ENCODE data around the gene DMC1.

The DMC1 gene

DNA sequence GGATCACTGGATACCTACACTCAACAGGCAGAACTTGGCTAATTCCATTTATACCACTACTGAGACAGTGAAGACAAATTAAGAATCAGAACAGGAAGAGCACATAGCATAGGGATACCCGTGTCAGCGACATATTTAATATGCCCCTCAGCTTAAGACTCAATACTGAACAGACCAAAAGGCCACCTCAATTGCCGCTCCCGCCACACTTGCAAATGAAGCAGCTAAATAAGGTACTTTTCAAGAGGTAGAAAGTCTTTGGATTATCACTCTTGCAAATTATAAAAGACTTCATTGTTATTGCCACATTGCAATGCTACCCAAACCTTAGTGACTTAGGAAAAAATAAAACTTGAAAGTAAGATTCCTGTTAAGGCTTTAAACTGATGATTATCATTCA lies 67.0 kb downstream of the DMC1 start:
- no peak for DNase-seq (ENCODE audit: low read depth in 3 of 3, low spot score in 1 of 3)

DNA sequence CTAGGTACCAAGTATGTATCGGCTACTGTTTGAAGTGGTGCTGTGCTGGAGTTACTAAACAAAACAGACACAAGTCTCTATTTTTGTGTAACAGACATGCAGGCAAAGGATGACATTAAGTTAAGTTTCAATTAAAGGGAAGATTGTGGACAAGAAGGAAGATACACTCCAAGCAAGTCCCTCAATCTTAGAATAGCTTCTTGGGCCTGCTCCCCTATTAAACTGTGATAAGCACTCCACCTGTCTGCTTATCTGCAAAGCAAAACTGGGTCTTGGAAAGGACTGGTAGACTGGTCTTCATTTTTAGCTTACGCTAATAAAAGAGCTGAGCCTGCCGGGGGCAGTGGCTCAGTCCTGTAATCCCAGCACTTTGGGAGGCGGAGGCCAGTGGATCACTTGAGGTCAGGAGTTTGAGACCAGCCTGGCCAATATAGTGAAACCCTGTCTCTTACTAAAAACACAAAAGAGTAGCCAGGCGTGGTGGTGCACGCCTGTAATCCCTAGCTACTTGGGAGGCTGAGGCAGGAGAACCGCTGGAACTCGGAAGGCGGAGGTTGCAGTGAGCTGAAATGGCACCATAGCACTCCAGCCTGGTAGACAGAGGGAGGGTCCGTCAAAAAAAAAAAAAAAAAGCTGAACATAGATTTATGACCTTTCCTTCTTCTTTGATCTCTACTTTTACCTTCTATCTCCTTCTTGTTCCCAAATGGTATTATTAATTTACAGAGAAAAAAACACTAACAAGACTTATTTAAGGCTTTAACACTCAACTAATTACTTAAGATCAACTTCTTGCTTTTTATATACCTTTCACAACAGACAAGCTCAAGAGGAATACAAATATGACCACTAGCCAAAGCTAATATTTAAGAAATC lies 67.9 kb downstream of the DMC1 start:
- DNase-seq (ENCODE audit: low read depth in 3 of 3, low spot score in 1 of 3), result no peak

DNA sequence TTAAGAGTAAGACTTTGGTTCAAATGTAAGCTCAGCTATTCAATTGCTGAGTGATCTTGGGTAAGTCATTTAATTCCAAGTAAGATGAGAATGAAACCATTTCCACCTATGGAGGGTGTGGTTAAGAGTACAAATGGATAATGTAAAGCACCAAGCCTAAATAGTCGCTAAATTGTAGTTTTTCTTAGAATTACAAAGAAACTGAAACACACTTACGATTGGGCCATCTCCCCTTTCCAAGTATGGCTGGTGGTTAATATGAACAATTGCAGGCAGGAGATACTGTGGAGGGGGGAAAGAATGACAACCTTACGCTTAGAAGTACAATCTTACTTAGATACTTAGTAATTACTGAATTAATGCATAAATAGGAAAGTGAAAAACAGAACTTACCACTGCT lies 72.1 kb downstream of the DMC1 start:
- DNase-seq (ENCODE audit: low read depth in 3 of 3, low spot score in 1 of 3), result no peak

DNA sequence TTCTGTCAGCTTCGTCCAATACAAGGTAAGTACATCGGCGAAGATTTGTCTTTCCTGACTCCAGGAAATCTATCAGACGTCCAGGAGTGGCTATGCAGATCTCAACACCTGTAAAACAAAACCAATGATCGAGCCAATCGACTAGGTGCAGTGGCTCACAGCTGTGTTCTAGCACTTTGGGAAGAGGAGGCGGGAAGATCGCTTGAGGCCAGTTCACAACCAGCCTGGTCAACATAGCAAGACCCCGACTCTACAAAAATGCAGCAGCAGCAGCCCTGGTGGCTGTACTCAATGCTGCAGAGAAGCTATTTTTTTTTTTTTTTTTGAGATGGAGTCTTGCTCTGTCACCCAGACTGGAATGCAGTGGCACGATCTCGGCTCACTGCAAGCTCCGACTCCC lies 75.0 kb downstream of the DMC1 start:
- DNase-seq (ENCODE audit: low read depth in 3 of 3, low spot score in 1 of 3), result no peak

DNA sequence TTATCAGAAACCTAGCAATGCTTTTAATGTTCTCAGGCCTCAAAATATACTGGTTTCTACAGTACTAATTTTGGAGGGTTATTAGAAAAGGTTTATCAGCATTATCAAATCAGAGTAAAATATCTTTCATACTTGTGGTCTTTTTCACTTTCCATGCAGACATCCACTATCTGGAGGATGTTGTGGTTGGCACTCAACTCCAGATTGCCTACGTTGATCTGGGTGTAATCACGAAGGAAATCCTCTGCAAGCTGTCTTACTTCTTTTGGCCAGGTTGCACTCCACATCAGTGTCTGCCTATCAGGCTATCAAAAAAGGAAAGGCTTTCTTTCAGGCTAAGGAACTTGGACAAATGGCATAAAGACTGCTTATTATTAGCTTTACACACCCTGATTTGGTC lies 75.5 kb downstream of the DMC1 start:
- DNase-seq (ENCODE audit: low read depth in 3 of 3, low spot score in 1 of 3), result no peak

DNA sequence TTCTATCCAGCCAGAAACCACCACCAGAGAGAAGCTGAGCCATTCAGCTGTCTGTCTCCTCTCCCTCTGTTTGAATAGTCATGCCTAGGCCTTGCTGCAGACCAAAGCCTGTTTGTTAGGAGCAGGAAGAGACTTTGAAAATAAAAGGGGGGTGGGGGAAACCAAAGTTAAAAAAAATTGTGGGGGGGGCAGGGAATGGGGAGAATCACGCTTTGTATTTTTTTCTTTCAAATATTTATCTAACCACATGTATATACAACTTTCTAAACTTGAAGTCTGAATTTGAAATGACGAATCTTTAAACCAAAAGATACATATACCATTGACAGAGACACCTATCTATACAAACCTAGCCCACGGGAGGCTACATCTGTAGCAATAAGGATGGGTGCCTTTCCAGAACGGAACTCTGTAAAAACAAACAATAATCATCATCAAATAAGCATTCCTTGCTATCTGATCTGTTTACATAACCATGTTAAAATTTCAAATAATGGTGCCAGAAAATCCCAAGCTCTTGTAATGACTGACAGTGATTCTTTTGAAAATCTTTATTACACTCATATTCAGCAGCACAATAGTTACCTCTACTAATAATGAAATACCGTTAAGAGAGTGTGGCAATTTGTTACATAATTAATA lies 78.2 kb downstream of the DMC1 start:
- no peak for DNase-seq (ENCODE audit: low read depth in 3 of 3, low spot score in 1 of 3)

DNA sequence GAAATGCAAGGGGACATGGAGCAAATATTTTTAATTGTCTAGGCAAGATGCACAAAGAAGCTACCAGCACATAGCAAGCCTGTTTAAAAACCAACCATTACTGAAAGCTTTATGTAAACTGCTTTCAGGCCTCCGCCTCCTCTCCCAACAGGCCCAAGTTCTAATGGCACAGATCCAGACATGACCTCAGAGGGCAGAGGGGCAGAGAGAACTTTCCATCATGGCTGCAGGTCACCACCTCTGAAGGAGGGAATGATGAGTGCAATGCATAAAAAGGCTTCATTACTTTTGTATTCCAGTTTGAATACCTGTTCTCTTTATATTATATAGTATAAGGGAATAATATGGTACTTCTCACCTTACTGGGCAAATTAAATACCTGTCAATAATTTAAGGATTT lies 79.1 kb downstream of the DMC1 start:
- no peak for DNase-seq (ENCODE audit: low read depth in 3 of 3, low spot score in 1 of 3)

DNA sequence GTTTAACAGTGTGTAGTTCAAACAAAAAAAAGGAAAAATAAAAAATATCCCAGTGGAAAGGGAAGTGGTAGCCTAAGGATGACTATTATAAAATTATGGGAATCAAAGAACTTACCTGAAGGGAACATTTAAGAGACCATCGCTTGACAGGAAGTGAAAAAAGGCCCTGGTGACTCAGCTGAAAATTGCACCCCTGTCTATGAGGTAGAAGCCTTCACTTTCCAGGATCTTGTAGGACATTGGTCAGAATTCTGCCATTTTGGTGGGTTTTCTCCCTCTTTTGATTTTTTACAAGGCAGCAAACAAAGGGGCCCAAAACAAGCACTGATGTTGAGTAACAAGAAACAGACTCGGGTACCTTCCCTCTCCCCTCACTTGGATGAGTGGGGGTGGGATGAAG lies 79.5 kb downstream of the DMC1 start:
- DNase-seq (ENCODE audit: low read depth in 3 of 3, low spot score in 1 of 3), result no peak

DNA sequence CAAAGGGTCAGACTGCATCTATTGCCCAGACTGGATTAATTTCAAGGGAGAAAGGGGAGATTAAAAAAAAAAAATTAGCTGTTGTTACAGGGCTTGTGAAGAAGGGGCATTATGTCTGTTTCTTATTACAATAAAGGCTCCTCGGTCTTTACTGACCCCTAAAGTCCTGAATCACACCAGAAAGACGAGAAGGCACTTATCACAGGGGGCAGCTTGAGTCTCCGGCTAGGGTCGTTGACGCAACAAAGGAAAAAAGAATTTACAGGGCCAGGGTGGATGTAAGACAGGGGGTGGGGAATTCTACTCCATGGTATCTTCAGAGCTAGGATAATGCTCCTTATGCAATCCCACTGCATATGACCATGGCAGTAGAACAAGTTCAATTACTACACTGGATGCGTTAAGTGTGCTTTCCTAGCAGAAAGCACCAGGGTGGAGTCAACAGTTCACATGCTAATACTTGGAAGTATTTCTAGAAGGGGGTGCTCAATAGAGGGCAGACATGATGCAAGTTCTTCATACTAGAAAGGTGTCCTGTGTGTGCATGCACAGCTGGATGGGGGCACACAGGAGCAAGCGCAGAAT lies 80.3 kb downstream of the DMC1 start:
- DNase-seq (ENCODE audit: low read depth in 3 of 3, low spot score in 1 of 3), result no peak

DNA sequence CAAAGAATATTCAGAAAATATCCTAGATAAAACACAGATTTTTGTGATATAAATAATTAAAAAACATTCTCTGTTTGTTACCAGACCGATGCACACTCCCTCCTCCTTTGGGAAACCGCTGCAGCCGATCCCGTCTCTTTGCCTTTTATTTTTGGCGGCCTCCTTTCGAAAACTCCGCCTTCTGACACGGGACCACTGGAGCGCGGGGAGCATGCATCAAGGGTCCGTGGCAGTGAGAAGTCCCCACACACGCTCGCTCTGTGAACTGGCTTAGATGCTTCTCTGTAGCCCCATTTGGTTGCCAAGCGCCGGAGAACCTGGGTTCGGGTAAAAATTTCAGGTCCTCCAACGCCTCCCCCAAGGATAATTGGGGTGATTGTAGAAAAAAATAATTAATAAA lies 80.8 kb downstream of the DMC1 start:
- no peak for DNase-seq (ENCODE audit: low read depth in 3 of 3, low spot score in 1 of 3)

DNA sequence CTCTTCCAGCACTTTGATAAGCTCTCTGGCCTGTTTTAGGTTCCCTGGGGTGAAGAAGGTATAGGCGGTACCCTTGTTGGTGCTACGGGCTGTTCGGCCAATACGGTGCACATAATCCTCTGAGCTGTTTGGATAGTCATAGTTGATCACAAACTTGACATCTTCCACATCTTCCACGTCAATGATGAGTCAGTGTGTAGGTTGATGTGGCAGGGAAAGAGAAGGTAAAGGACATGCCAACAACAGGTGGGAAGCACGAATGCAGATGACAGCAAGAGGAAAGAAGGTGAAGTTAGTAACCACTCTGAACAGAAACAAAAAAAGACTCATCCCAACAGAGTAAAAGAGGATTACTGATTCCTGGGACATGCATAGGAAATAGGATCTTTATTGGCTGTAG lies 82.0 kb downstream of the DMC1 start:
- no peak for DNase-seq (ENCODE audit: low read depth in 3 of 3, low spot score in 1 of 3)

DNA sequence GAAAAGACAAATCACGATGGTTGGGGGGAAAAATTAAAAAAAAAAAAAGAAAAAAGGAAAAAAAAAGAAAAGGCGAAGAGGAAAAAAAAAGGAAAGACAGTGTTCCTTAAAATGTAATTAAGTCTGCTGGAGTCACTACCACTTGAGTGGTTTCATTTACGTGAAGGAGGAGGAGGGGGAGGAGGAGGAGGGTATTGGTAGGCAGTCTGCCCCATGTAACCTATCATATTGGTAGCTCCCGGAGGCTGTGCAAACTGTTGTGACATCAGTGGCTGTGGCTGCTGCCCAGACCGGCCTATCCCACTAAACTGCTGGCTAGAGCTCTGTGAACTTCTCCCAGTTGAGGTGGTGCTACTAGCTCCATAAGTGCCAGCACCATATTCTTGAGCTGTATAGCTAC lies 84.2 kb downstream of the DMC1 start:
- no peak for DNase-seq (ENCODE audit: low read depth in 3 of 3, low spot score in 1 of 3)

DNA sequence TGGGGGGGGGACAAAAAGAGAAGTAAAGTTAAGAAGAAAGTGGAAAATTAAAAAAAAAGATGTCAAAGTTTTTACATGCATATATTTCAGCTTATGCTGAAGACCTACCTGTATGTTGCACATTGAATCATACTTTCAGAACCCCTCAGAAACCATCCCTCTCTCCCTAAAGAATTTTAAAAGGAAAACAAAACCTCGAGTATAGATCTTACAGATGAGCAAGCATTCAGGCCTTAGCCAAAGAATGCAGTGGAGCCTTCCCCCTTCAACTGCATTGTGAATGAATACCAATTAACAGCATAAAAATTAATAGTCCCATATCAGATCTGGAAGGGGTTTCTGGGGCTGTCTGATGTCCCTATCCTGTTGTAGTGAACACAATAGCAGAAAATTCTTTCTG lies 85.7 kb downstream of the DMC1 start:
- DNase-seq (ENCODE audit: low read depth in 3 of 3, low spot score in 1 of 3), result no peak

DNA sequence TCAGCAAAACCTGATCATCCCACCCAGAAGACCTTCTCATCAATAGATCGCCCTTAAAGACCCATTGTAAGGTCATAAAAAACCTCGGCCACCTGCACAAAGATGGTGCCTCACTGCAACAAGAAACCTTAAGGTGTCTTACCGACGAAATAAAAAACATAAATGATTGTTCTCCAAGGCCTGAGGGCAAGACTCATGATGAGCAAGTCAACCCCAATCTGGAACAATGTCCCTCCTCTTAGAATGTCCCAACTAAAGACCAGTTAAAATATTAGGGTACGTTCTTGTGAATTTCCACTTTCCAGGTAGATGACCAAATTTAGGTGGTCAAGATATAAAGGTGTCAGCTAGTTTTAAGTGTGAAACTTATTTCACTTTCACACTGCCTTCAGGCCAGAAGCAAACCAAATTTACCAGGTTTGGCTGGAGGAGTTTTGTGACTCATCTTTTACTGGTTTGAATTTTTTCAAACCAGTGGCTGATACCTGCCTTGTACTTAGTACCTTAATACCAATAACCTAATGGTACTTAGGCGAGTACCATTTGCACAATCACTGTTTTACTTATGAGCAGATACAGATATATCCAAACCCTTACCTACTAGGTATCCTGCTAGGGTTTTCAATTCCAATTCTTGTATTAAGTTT lies 87.2 kb downstream of the DMC1 start:
- no peak for DNase-seq (ENCODE audit: low read depth in 3 of 3, low spot score in 1 of 3)

DNA sequence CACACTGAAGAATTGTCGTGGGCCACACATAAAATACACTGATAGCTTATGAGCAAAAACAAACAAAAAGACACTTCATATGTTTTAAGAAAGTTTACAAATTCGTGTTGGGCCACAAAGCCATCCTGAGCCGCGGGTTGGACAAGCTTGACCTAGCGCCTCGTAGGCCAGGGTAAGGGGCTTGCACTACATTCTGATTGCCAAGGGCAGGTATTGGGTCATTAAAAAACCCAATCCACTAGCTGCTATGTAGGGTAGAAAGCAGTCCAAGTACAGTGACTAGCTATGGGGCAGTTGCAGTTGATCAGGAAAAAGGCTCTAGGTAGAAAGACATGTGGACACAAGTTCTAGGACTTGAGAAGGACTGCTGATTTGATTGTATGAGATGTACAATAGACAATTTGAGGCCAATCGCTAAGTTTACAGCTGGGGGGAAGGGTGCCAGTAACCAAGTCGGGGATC lies 88.1 kb downstream of the DMC1 start:
- DNase-seq (ENCODE audit: low read depth in 3 of 3, low spot score in 1 of 3), result no peak

DNA sequence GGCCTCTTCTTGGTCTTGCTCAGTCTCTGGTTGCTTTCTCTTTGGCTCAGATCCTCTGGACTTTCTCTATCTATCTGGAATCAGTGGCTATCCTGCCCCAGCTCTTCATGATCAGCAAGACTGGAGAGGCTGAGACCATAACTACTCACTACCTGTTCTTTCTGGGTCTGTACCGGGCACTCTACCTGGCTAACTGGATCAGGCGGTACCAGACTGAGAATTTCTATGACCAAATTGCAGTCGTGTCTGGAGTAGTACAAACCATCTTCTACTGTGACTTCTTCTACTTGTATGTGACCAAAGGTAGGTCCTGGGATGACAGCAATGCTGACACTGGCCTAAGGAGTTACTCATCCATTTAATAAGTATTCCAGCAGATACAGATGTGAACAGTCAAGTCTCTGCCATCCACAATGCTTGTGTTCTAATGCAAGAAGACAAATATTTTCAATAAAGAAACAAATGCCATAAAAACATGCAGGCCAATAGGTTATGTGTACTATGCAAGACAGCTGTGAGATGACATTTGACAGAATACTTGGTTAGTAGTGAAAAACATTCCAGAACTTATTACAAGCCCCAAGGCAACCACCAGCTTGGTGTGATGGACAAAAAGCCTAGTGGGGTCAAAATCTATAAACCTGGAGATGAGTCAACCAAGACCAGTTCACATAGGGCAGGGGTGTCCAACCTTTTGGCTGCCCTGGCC lies 88.7 kb downstream of the DMC1 start:
- no peak for DNase-seq (ENCODE audit: low read depth in 3 of 3, low spot score in 1 of 3)

DNA sequence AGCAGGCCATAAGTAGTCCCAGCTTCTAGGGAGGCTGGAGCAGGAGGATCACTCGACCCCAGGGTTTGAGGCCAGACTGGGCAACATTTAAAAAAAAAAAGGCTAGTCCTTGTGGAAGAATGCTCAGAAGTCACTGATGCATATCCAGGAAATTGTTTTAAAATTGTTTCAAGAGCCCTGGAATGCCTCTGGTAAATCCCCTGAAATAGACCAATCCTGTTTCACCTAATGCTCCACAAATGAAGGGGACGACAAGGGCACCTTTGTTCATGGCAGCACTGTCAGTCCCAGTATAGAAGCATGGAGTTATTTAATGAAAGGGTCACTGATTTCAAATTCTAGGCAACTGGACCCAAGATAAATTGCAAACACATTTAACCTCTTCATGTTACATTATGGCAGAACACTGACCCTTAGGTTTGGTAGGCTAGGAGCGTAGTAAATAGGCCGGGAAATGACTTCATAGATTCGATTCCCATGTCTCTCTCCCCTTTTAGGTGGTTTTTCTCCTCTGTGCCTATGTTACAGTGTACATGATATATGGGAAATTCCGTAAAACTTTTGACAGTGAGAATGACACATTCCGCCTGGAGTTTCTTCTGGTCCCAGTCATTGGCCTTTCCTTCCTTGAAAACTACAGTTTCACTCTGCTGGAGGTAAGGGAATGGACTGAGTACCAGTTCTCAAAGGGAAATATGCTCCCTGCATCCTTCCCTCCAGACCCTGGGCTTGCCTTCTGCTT lies 90.7 kb downstream of the DMC1 start:
- DNase-seq (ENCODE audit: low read depth in 3 of 3, low spot score in 1 of 3), result no peak

DNA sequence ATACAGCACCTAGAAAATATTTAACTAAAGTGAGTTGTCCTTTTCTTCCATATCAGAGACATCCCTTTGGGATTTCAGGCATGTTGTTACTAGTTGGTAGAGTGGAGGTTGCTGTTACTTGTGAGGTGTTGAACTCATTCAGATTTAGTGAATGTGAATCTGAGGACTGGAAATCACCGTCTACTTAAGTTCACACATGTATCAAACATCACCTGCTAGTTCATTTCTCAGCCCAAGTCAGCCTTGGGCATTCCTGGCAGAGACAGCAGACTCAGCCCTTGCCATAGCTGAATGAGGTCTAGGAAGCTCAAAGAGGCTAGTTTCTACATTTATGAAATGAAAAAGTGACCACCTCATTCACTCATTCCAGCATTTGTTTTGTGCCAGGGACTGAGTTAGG lies 92.4 kb downstream of the DMC1 start:
- no peak for DNase-seq (ENCODE audit: low read depth in 3 of 3, low spot score in 1 of 3)

DNA sequence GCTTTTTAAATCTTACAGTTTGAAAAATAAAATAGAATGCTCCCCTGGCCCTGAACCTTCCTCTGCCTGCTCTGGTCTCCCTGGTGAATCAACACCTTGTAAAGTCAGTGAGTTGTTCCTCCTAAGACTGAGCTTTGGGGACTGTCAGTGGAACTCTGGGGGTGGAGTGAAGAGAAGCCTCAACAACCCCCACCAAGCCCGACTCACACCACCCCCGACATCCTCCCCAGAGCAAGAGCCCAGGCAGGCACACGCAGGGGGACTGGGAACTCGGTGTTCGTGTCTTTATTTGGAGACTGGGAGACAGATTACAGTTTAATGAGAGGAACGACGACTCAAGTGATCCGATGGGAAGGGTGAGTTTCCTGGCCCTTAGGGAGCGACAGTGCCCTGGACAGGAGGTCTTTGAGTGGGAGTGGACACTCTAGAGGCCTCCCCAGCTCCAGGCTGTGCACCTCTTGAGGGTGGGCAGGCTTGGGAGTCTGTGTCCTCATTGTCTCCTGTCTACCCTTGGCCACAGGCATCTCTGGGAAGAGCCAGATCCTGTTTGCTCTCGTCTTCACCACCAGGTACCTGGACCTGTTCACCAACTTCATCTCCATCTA lies 95.9 kb downstream of the DMC1 start:
- DNase-seq (ENCODE audit: low read depth in 3 of 3, low spot score in 1 of 3), result no peak

DNA sequence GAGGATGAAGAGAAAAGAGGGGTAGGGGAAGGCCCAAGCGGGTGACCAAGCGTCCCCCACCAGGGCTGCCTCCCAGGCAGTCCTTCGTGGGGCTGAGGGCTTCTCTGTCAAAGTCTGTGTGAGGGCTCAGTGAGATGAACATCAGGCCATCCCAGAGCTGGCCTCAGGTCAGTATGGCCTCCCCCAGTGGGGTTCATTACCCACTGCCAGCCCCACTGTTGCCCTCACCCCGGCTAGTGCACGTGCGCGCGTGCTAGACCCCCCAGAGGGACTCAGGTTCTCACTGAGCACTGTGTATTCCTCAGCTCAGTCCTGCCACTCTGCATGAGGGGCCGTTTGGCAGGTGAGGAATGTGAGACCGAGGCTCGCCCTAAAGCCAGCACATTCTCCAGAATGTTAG lies 98.7 kb downstream of the DMC1 start:
- no peak for DNase-seq (ENCODE audit: low read depth in 3 of 3, low spot score in 1 of 3)

Data from stimulated activated CD4-positive, alpha-beta T cell treated with anti-CD3 and anti-CD28 coated beads, TNF-alpha, amount 100 ng/mL, for 1 hour (primary cell).